GM12892 (cell line): ENCODE measurements around the gene TSPAN9.

Source experiments
- DNase-seq: peaks from one replicate; pipeline ENCODE4 v3.0.0; 2011; ENCODE audit not compliant: insufficient read length
- FAIRE-seq: peaks from 2 replicates; lab custom pipeline; 2011; peaks lifted over from hg19 to GRCh38; lab: Jason Lieb, UNC
- POLR2A ChIP-seq: IDR thresholded peaks from 2 replicates; pipeline ENCODE4 v1.6.1; 2011; ENCODE audit warnings: low read depth, low read length, control low read depth
- POLR2AphosphoS5 ChIP-seq: IDR thresholded peaks from 2 replicates; pipeline ENCODE4 v1.6.1; 2011; ENCODE audit warnings: low read depth, low read length, control low read depth
- TAF1 ChIP-seq: IDR thresholded peaks from 2 replicates; pipeline ENCODE4 v1.6.1; 2011; ENCODE audit warnings: low read depth, mild to moderate bottlenecking, control low read depth, low read length, borderline replicate concordance

The TSPAN9 gene

DNA sequence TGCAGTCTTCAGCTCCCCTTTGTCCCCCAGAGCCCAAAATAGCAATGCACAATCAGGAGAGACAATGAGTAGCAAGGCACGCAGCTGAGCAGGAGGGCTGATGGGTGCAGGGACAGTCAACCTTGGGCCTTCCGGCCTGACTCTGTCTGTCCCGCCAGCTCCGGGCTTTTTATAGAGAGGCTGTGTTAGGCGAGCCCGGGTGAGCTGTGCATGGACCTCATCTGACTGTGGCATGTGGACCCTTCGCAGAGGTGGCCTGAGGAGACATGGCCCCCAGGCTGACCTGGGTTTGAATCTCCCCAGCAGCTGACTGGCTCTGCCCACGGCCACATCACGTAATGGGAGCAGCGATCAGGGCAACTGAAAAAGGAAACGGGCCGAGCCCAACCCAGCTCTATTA lies 177.9 kb downstream of the TSPAN9 start:
- FAIRE-seq (no peak), DNase-seq (no peak)
- TF ChIP-seq POLR2AphosphoS5: no peak
- TF ChIP-seq TAF1: no peak
- TF ChIP-seq POLR2A: no peak

DNA sequence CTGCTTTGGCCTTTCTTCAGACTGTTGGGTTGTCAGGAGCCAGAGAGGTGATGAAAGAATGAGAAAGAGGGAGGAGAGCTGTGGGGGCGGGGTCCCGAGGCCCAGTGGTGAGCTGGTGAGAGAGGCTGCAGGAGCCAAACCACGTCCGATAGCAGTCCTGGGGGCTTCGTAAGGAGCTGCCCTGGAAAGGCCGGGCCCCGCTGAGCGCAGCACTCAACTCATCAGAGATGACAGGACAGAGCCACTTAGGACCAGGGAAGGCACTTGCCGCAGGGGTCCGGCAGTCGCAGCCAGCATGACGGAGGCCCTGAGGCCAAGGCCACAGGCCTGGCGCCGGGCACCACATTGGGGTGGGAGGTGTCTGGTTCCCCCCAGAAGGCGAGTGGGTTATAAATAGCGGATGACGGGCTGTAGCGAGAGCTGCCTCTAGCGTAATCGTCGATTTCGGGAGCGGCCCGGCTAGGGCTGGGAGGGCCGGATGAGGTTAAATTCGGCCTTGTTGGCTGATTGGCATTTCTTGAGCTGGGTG lies 179.0 kb downstream of the TSPAN9 start:
- DNase-seq: no peak
- no peak for FAIRE-seq
- TF ChIP-seq POLR2AphosphoS5 (no peak), TAF1 (no peak), POLR2A (no peak)

DNA sequence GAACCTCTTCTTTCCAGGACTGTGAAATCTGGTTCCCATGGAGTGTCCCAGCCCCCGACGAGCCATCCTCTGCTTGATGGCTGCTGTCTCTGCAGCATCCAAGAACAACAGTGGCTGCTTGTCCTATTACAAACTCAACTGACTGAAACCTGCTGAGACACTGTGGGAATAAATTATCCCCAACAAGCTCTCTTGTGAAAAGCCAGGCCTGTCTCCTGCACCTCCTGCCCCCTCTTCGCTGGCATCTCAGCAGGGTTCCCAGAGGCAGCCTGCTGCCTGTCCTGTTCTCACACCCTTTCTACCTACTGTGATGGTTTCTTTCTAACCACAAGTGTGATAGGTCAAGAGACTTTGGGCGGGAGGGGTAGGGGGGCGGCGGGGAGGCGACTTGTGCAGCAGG lies 180.2 kb downstream of the TSPAN9 start:
- FAIRE-seq (no peak), DNase-seq (no peak)

GRCh38 chr12:3259973-3260372 lies 182.8 kb downstream of the TSPAN9 start:
- no peak for DNase-seq
- FAIRE-seq: no peak
- no peak for TF ChIP-seq POLR2AphosphoS5

More for the DNA sequence above, 180.2 kb downstream of the TSPAN9 start:
- TF ChIP-seq TAF1 (no peak), POLR2AphosphoS5 (no peak), POLR2A (no peak)

DNA sequence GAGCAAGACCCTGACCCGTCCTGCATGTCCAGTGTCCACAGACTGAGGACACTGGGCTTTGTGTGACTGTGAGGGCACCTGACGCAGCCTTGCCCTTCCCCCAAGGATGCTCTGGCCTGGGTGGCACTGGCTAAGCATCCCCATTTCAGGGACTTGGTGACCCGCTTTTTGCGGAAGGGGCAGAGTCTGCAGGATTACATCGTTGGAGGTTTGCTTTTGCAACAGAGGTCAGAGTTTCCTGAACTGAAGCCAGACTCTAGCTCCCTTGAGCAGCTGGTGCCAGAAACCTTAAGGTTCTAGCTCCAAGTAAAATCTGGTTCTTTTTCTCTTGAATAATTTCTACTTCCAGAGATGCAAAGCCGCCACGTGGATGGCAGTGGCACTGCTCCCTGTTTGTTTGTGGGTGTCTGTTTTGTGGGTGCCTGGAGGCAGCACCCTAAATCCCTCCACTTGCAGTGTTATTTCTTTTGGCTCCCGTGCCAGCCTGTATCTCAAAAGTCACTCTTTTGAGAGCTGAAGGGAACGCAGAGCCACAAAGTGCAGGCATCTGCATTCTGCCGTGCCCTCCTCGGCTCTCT lies 184.7 kb downstream of the TSPAN9 start:
- DNase-seq (no peak), FAIRE-seq (no peak)
- no peak for TF ChIP-seq POLR2AphosphoS5
- no peak for TF ChIP-seq POLR2A
- TF ChIP-seq TAF1: no peak

- FAIRE-seq (no peak), DNase-seq (no peak)
- TF ChIP-seq POLR2AphosphoS5: no peak
- TF ChIP-seq POLR2A: no peak
- TF ChIP-seq TAF1: no peak
Observed at GRCh38 chr12:3262470-3262869, 185.3 kb downstream of the TSPAN9 start.

GRCh38 chr12:3263282-3263681 lies 186.1 kb downstream of the TSPAN9 start:
- TF ChIP-seq POLR2AphosphoS5 (no peak), TAF1 (no peak), POLR2A (no peak)
- DNase-seq (no peak), FAIRE-seq (no peak)

GRCh38 chr12:3263939-3264922 lies 187.1 kb downstream of the TSPAN9 start:
- DNase-seq (no peak), FAIRE-seq (no peak)
- no peak for TF ChIP-seq TAF1
- TF ChIP-seq POLR2A: no peak
- TF ChIP-seq POLR2AphosphoS5: no peak

DNA sequence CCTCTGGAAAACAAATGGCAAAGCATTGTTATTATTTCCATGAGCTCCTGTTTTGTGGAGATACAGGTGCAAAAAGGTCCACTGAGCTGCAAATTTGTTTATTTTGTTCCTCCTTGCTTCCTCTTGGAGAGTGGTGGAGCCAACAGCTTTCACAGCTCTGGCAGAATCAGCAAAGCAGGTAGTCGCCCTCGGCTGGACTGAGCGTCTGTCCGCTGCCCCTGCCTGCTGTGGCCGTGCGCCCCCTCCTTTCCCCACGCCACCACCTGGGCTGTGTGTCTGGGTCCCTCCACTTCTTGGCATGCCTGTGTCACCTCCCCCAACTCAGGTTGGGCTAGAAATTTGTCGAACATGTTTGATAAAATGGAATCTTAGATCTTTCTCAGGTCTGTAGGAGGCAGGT lies 188.2 kb downstream of the TSPAN9 start:
- DNase-seq: no peak
- FAIRE-seq: no peak
- TF ChIP-seq TAF1: no peak
- no peak for TF ChIP-seq POLR2A
- no peak for TF ChIP-seq POLR2AphosphoS5

GRCh38 chr12:3266638-3267037 lies 189.5 kb downstream of the TSPAN9 start:
- DNase-seq (no peak), FAIRE-seq (no peak)
- TF ChIP-seq POLR2A: no peak

- FAIRE-seq (no peak), DNase-seq (no peak)
- TF ChIP-seq TAF1: no peak
- no peak for TF ChIP-seq POLR2A
- no peak for TF ChIP-seq POLR2AphosphoS5
Observed at GRCh38 chr12:3267690-3268089, 190.5 kb downstream of the TSPAN9 start.

GRCh38 chr12:3269594-3269993 lies 192.4 kb downstream of the TSPAN9 start:
- FAIRE-seq (no peak), DNase-seq (no peak)

More at GRCh38 chr12:3269594-3269993, 192.4 kb downstream of the TSPAN9 start:
- TF ChIP-seq POLR2A: no peak
- no peak for TF ChIP-seq TAF1
- TF ChIP-seq POLR2AphosphoS5: no peak
